IMR-90 (cell line): ENCODE results near the gene CCDC30. TPM values are rescaled to one million over a fixed set of nuclear protein-coding genes. Genes with fewer than 3 reads are reported as not detected.

Source experiments
- ATAC-seq: fragments of 200-7000 bp; cut with Tn5 transposase; 2 replicates; pipeline ENCODE4 v1.9.1; 2020; ENCODE audit warnings: low read depth, mild to moderate bottlenecking, moderate library complexity
- BruUV-seq: library from RNA; stranded (reverse); fragments of 400-500 nt; replicated peaks from 2 replicates; lab custom pipeline; 2021; lab: Mats Ljungman, UMichigan
- CTCF ChIA-PET: fragments of 300-600 bp; formaldehyde crosslinking; extraction: SDS; loops from one replicate; lab custom pipeline; 2021; ENCODE audit warnings: antibody characterized with exemption; lab: Yijun Ruan, JAX
- POLR2A ChIA-PET: fragments of 300-600 bp; sonication (Branson Sonifier 250); formaldehyde crosslinking; loops from one replicate; lab custom pipeline; 2022; ENCODE audit warnings: antibody characterized with exemption; ENCODE audit not compliant: unreplicated experiment; lab: Charles Lee
- DNase-seq: peaks from one replicate; pipeline ENCODE4 v3.0.0; 2013
- H2AFZ ChIP-seq: replicated peaks from 2 replicates; pipeline ENCODE3; 2013; ENCODE audit warnings: low read length, mild to moderate bottlenecking; ENCODE audit not compliant: poor library complexity
- H2AK5ac ChIP-seq: 2 replicates; pipeline ENCODE4 v1.6.1; 2013; ENCODE audit warnings: low read depth, low read length, inconsistent platforms
- H2AK9ac ChIP-seq: replicated peaks from 2 replicates; pipeline ENCODE3; 2013; ENCODE audit warnings: mild to moderate bottlenecking, low read depth, low read length, moderate library complexity; ENCODE audit not compliant: poor library complexity
- H2BK120ac ChIP-seq: 2 replicates; pipeline ENCODE4 v1.6.1; 2013; ENCODE audit warnings: low read depth, low read length, inconsistent platforms
- H2BK15ac ChIP-seq: 3 replicates; pipeline ENCODE4 v1.6.1; 2013; ENCODE audit warnings: low read depth, low read length, inconsistent platforms
- H2BK20ac ChIP-seq: 2 replicates; pipeline ENCODE4 v1.6.1; 2013; ENCODE audit warnings: low read depth, mild to moderate bottlenecking, inconsistent platforms, low read length, moderate library complexity
- H2BK5ac ChIP-seq: 2 replicates; pipeline ENCODE4 v1.6.1; 2013; ENCODE audit warnings: mild to moderate bottlenecking, low read depth, low read length, inconsistent platforms; ENCODE audit not compliant: poor library complexity, severe bottlenecking
- H3K14ac ChIP-seq: replicated peaks from 2 replicates; pipeline ENCODE4 v1.6.1; 2013; ENCODE audit warnings: low read depth, low read length, inconsistent platforms
- H3K18ac ChIP-seq: 2 replicates; pipeline ENCODE4 v1.6.1; 2013; ENCODE audit warnings: low read depth, low read length, control low read depth
- H3K23ac ChIP-seq: 2 replicates; pipeline ENCODE4 v1.6.1; 2013; ENCODE audit warnings: low read depth, low read length, inconsistent platforms
- H3K27ac ChIP-seq: 2 replicates; pipeline ENCODE4 v1.5.1; 2013; ENCODE audit warnings: mild to moderate bottlenecking, control low read depth, low read length; ENCODE audit not compliant: insufficient read depth
- H3K27me3 ChIP-seq: 2 replicates; pipeline ENCODE4 v1.6.1; 2013; ENCODE audit warnings: low read length; ENCODE audit not compliant: control insufficient read depth, insufficient read depth
- H3K36me3 ChIP-seq: 2 replicates; pipeline ENCODE4 v1.6.1; 2013; ENCODE audit warnings: low read length, mixed read lengths; ENCODE audit not compliant: control insufficient read depth, insufficient read depth
- H3K4ac ChIP-seq: 2 replicates; pipeline ENCODE4 v1.6.1; 2013; ENCODE audit warnings: low read depth, low read length, inconsistent platforms
- H3K4me1 ChIP-seq: 2 replicates; pipeline ENCODE4 v1.6.1; 2013; ENCODE audit warnings: low read length, mixed read lengths; ENCODE audit not compliant: control insufficient read depth, insufficient read depth
- H3K4me2 ChIP-seq: 2 replicates; pipeline ENCODE4 v1.6.1; 2013; ENCODE audit warnings: low read depth, mild to moderate bottlenecking, control low read depth, low read length, moderate library complexity
- H3K4me3 ChIP-seq: 2 replicates; pipeline ENCODE4 v1.5.1; 2013; ENCODE audit warnings: low read depth, mild to moderate bottlenecking, control low read depth, low read length, moderate library complexity; ENCODE audit not compliant: insufficient read depth
- H3K56ac ChIP-seq: 2 replicates; pipeline ENCODE4 v1.6.1; 2013; ENCODE audit warnings: low read length, inconsistent platforms; ENCODE audit not compliant: insufficient read depth; ENCODE audit errors: extremely low read depth
- H3K79me1 ChIP-seq, 2 experiments: 2 replicates each; pipeline ENCODE4 v1.6.1; 2013; ENCODE audit warnings: low read length in 2 of 2, inconsistent platforms in 1 of 2, low read depth in 1 of 2
- H3K9ac ChIP-seq: 2 replicates; pipeline ENCODE4 v1.6.1; 2013; ENCODE audit warnings: low read depth, low read length, control low read depth
- H3K9me1 ChIP-seq: 2 replicates; pipeline ENCODE4 v1.6.1; 2013; ENCODE audit warnings: low read length, inconsistent platforms; ENCODE audit not compliant: insufficient read depth
- H3K9me3 ChIP-seq: 2 replicates; pipeline ENCODE4 v1.6.1; 2013; ENCODE audit warnings: low read length; ENCODE audit not compliant: control insufficient read depth, insufficient read depth
- H4K20me1 ChIP-seq: 2 replicates; pipeline ENCODE4 v1.6.1; 2013; ENCODE audit warnings: low read length, inconsistent platforms; ENCODE audit not compliant: insufficient read depth
- H4K5ac ChIP-seq: 2 replicates; pipeline ENCODE4 v1.6.1; 2013; ENCODE audit warnings: mild to moderate bottlenecking, low read depth, low read length, control low read depth
- H4K8ac ChIP-seq, 2 experiments: 2 replicates each; pipeline ENCODE4 v1.6.1; 2013; ENCODE audit warnings: low read depth in 2 of 2, low read length in 2 of 2, control low read depth in 1 of 2, inconsistent platforms in 1 of 2
- H4K91ac ChIP-seq: 2 replicates; pipeline ENCODE4 v1.6.1; 2013; ENCODE audit warnings: low read depth, low read length, inconsistent platforms; ENCODE audit not compliant: insufficient read depth
- BHLHE40 ChIP-seq: fragments of 150-350 bp; IDR thresholded peaks from 2 replicates; pipeline ENCODE4 v1.6.1; 2016; ENCODE audit warnings: mild to moderate bottlenecking, low read depth, low read length
- CEBPB ChIP-seq: IDR thresholded peaks from 2 replicates; pipeline ENCODE4 v1.6.1; 2012; ENCODE audit warnings: low read depth, low read length, improper control_type of control experiment
- CHD1 ChIP-seq: IDR thresholded peaks from 2 replicates; pipeline ENCODE4 v1.6.1; 2012; ENCODE audit warnings: low read depth, low read length, improper control_type of control experiment
- MAFK ChIP-seq: IDR thresholded peaks from 2 replicates; pipeline ENCODE4 v1.6.1; 2012; ENCODE audit warnings: low read depth, low read length, improper control_type of control experiment
- MAZ ChIP-seq: IDR thresholded peaks from 2 replicates; pipeline ENCODE4 v1.6.1; 2012; ENCODE audit warnings: low read depth, mild to moderate bottlenecking, low read length, improper control_type of control experiment, moderate library complexity, borderline replicate concordance
- MXI1 ChIP-seq: IDR thresholded peaks from 2 replicates; pipeline ENCODE4 v1.6.1; 2012; ENCODE audit warnings: low read depth, mild to moderate bottlenecking, low read length, moderate library complexity, borderline replicate concordance
- NFE2L2 ChIP-seq: fragments of 150-350 bp; IDR thresholded peaks from 2 replicates; pipeline ENCODE4 v1.6.1; 2016; ENCODE audit warnings: low read depth, mild to moderate bottlenecking, low read length
- POLR2A ChIP-seq: IDR thresholded peaks from 2 replicates; pipeline ENCODE4 v1.6.1; 2012; ENCODE audit warnings: mild to moderate bottlenecking, low read depth, low read length
- RAD21 ChIP-seq: IDR thresholded peaks from 2 replicates; pipeline ENCODE4 v1.6.1; 2012; ENCODE audit warnings: low read length, improper control_type of control experiment
- RCOR1 ChIP-seq: IDR thresholded peaks from 2 replicates; pipeline ENCODE4 v1.6.1; 2012; ENCODE audit warnings: mild to moderate bottlenecking, low read length, improper control_type of control experiment; ENCODE audit not compliant: insufficient replicate concordance
- RFX5 ChIP-seq: IDR thresholded peaks from 2 replicates; pipeline ENCODE4 v1.8.0; 2012; ENCODE audit warnings: low read depth, mild to moderate bottlenecking, low read length, moderate library complexity
- SMC3 ChIP-seq: fragments of 150-350 bp; IDR thresholded peaks from 2 replicates; pipeline ENCODE4 v1.6.1; 2016; ENCODE audit warnings: low read depth, mild to moderate bottlenecking, antibody characterized with exemption, low read length, moderate library complexity
- dilution Hi-C: fragments of 300-500 bp; cut with HindIII; formaldehyde crosslinking; loops from one replicate; pipeline ENCODE4 v1.14.3; 2018; ENCODE audit warnings: low sequenced_read_pairs; ENCODE audit not compliant: unreplicated experiment
- in situ Hi-C: fragments of 300-500 bp; cut with MboI; formaldehyde crosslinking; loops from 3 replicates; pipeline ENCODE4 v1.14.3; 2019; ENCODE audit warnings: low sequenced_read_pairs, inconsistent platforms, mixed read lengths
- intact Hi-C: fragments of 100-400 bp; cut with micrococcal nuclease; formaldehyde crosslinking; loops from 2 replicates; pipeline ENCODE4 v1.10.0; 2022
- polyA plus RNA-seq, 3 experiments: library from polyadenylated mRNA; depleted of rRNA; stranded (reverse); fragments of >200 nt; gene quantifications; 2 replicates each; pipeline ENCODE4 v1.2.3, GENCODE V29; 2012; ENCODE audit warnings: low replicate concordance in 1 of 3
- total RNA-seq: library from RNA; depleted of rRNA; stranded (reverse); fragments of >200 nt; gene quantifications from 2 replicates; pipeline ENCODE4 v1.2.3, GENCODE V29; 2012
- TF ChIP-seq, protein P1 (sequence below): fragments of 150-350 bp; IDR thresholded peaks from 2 replicates; pipeline ENCODE4 v1.6.1; 2017; ENCODE audit warnings: mild to moderate bottlenecking, antibody characterized with exemption, low read length, low read depth
- TF ChIP-seq, protein P2 (sequence below): conservative IDR thresholded peaks from 2 replicates; pipeline ENCODE4 v1.5.1; 2012; ENCODE audit warnings: mild to moderate bottlenecking, low read depth, low read length, improper control_type of control experiment
- TF ChIP-seq, protein P3 (sequence below): fragments of 150-350 bp; IDR thresholded peaks from 2 replicates; pipeline ENCODE4 v1.6.1; 2016; ENCODE audit warnings: low read depth, mild to moderate bottlenecking, low read length, moderate library complexity, borderline replicate concordance

The CCDC30 gene
- total and polyA plus RNA-seq, 2 of the 4 experiments (the other 2 are of a cell fraction): 0.14 to 0.18 TPM

DNA sequence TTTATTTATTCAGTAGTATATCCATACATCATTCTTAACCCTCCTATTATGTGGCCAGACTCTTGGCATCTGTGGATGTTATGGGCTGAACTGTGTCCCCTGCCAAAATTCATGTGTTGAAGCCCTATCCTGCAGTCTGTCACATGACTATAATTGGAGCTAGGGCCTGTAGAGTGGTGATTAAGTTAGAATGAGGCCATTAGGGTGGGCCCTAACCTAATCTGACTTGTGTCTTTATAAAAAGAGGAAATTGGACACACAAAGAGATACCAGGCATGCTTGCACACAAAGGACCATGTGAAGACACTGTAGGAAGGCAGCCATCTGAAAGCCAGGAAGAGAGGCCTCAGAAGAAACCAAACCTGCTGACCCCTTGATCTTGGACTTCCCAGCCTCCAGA lies 13.8 kb upstream of the CCDC30 start:
- Histone ChIP-seq H2BK20ac (no peak overlapping the region), H3K4me3 (no peak overlapping the region), H3K27me3 (peaks cover 2% of the 10 kb centered on the region), H3K9ac (no peak overlapping the region), H3K4me1 (no peaks in the 10 kb centered on the region), H2AFZ (no peak overlapping the region), H3K18ac (no peak overlapping the region), H2BK120ac (no peak overlapping the region), H3K9me3 (0 out of 2 replicates have a peak, but pooled peaks cover 2% of the 10 kb centered on the region), H2BK5ac (no peak overlapping the region), H2AK5ac (no peak overlapping the region), H3K14ac (no peak overlapping the region), H4K91ac (no peak overlapping the region), H3K36me3 (no peaks in the 10 kb centered on the region), H3K27ac (no peak overlapping the region), H3K4ac (no peak overlapping the region), H2AK9ac (no peak overlapping the region), H3K23ac (no peak overlapping the region), H4K8ac (no peak overlapping the region), H3K56ac (no peak overlapping the region), H3K79me1 (no peaks in the 10 kb centered on the region), H3K4me2 (no peak overlapping the region), H2BK15ac (no peak overlapping the region), H3K9me1 (no peaks in the 10 kb centered on the region), H4K20me1 (no peaks in the 10 kb centered on the region), H4K5ac (no peak overlapping the region)
- intact Hi-C loops: no loop called here
- no peak for DNase-seq
- dilution Hi-C loops: no loop called here
- ATAC-seq: no peak
- POLR2A ChIA-PET: no interaction called here
- CTCF ChIA-PET: no interaction called here
- TF ChIP-seq RAD21 (no peak), MXI1 (no peak), BHLHE40 (no peak), NFE2L2 (no peak), CHD1 (no peak), CEBPB (no peak), POLR2A (no peak), MAFK (no peak), MAZ (no peak), RFX5 (no peak), SMC3 (no peak), RCOR1 (no peak)
- TF ChIP-seq, protein P1, sequence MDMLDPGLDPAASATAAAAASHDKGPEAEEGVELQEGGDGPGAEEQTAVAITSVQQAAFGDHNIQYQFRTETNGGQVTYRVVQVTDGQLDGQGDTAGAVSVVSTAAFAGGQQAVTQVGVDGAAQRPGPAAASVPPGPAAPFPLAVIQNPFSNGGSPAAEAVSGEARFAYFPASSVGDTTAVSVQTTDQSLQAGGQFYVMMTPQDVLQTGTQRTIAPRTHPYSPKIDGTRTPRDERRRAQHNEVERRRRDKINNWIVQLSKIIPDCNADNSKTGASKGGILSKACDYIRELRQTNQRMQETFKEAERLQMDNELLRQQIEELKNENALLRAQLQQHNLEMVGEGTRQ: no peak
- TF ChIP-seq, protein P2, sequence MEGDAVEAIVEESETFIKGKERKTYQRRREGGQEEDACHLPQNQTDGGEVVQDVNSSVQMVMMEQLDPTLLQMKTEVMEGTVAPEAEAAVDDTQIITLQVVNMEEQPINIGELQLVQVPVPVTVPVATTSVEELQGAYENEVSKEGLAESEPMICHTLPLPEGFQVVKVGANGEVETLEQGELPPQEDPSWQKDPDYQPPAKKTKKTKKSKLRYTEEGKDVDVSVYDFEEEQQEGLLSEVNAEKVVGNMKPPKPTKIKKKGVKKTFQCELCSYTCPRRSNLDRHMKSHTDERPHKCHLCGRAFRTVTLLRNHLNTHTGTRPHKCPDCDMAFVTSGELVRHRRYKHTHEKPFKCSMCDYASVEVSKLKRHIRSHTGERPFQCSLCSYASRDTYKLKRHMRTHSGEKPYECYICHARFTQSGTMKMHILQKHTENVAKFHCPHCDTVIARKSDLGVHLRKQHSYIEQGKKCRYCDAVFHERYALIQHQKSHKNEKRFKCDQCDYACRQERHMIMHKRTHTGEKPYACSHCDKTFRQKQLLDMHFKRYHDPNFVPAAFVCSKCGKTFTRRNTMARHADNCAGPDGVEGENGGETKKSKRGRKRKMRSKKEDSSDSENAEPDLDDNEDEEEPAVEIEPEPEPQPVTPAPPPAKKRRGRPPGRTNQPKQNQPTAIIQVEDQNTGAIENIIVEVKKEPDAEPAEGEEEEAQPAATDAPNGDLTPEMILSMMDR: no peak
- TF ChIP-seq, protein P3, sequence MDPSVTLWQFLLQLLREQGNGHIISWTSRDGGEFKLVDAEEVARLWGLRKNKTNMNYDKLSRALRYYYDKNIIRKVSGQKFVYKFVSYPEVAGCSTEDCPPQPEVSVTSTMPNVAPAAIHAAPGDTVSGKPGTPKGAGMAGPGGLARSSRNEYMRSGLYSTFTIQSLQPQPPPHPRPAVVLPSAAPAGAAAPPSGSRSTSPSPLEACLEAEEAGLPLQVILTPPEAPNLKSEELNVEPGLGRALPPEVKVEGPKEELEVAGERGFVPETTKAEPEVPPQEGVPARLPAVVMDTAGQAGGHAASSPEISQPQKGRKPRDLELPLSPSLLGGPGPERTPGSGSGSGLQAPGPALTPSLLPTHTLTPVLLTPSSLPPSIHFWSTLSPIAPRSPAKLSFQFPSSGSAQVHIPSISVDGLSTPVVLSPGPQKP: no peak
- in situ Hi-C loops: no loop called here
- BruUV-seq: no TSS peak
